ENCODE results near the gene TCTN1. TPM values are rescaled to one million over a fixed set of nuclear protein-coding genes. Genes with fewer than 3 reads are reported as not detected.

TCTN1 gene
- total and polyA plus RNA-seq, 2 of the 13 experiments (the other 11 are each of a cell fraction or from before 2014, with no cell fraction given): 13.6 to 16.0 TPM

DNA sequence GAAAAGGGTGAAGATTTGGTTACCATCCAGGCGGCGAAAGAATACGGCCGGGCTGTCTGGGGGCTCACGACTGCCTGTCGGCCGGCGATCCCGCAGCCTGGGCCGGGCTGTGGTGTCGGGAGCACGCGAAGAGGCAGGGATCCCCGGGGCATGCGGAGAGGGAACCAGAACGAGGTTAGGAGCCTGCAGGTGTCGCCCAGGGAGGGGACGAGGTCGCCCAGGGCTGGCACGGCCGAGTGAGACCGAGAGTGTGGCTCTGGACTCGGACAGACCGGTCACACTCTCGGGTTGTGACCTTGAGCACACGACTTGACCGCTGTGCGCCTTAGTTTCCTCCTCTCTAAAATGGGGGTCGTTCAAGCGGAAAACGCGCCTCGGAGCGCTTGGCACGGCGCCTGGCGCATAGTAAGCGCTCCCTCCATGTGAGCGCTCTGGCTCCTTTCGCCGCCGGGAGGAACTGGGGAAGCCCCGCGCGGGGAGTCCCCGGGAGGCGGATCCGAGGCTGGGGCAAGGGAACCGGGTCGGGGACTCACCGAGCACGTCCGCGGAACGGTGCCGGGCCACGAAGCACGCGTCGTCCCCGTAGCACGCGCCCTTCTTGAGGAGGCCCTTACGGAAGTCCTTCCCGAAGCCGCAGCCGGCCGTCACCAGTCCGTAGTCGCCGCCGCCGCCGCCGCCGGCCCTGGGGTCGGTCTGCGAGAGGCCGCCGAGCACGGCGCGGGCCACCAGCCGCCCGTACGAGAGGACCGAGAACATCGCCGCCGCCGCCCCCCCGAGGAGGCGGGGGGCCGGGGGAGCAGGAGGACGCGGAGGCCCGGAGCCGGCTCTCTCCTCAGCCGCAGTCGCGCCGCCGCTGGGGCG is 31.4 kb upstream of the TCTN1 start (continued):
- TF ChIP-seq, protein P1, sequence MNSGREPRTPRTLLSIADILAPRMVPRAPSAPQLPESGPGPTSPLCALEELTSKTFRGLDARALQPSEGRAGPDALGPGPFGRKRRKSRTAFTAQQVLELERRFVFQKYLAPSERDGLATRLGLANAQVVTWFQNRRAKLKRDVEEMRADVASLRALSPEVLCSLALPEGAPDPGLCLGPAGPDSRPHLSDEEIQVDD (CRISPR knock-in tag; IDR thresholded peaks at IDR 0.05; ENCODE audit: borderline replicate concordance): peak; percentile 68; the same call in 1 of the 2 replicates
- TF ChIP-seq, protein P2, sequence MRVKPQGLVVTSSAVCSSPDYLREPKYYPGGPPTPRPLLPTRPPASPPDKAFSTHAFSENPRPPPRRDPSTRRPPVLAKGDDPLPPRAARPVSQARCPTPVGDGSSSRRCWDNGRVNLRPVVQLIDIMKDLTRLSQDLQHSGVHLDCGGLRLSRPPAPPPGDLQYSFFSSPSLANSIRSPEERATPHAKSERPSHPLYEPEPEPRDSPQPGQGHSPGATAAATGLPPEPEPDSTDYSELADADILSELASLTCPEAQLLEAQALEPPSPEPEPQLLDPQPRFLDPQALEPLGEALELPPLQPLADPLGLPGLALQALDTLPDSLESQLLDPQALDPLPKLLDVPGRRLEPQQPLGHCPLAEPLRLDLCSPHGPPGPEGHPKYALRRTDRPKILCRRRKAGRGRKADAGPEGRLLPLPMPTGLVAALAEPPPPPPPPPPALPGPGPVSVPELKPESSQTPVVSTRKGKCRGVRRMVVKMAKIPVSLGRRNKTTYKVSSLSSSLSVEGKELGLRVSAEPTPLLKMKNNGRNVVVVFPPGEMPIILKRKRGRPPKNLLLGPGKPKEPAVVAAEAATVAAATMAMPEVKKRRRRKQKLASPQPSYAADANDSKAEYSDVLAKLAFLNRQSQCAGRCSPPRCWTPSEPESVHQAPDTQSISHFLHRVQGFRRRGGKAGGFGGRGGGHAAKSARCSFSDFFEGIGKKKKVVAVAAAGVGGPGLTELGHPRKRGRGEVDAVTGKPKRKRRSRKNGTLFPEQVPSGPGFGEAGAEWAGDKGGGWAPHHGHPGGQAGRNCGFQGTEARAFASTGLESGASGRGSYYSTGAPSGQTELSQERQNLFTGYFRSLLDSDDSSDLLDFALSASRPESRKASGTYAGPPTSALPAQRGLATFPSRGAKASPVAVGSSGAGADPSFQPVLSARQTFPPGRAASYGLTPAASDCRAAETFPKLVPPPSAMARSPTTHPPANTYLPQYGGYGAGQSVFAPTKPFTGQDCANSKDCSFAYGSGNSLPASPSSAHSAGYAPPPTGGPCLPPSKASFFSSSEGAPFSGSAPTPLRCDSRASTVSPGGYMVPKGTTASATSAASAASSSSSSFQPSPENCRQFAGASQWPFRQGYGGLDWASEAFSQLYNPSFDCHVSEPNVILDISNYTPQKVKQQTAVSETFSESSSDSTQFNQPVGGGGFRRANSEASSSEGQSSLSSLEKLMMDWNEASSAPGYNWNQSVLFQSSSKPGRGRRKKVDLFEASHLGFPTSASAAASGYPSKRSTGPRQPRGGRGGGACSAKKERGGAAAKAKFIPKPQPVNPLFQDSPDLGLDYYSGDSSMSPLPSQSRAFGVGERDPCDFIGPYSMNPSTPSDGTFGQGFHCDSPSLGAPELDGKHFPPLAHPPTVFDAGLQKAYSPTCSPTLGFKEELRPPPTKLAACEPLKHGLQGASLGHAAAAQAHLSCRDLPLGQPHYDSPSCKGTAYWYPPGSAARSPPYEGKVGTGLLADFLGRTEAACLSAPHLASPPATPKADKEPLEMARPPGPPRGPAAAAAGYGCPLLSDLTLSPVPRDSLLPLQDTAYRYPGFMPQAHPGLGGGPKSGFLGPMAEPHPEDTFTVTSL (CRISPR knock-in tag; IDR thresholded peaks at IDR 0.05; ENCODE audit: borderline replicate concordance): no peak
- TF ChIP-seq, protein P3, sequence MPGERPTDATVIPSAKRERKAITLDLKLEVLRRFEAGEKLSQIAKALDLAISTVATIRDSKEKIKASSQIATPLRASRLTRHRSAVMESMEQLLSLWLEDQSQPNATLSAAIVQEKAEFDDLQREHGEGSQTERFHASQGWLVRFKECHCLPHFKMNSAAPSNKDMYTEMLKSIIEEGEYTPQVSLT (CRISPR knock-in tag; IDR thresholded peaks at IDR 0.05; ENCODE audit: borderline replicate concordance, low read depth): no peak
- TF ChIP-seq, protein P4, sequence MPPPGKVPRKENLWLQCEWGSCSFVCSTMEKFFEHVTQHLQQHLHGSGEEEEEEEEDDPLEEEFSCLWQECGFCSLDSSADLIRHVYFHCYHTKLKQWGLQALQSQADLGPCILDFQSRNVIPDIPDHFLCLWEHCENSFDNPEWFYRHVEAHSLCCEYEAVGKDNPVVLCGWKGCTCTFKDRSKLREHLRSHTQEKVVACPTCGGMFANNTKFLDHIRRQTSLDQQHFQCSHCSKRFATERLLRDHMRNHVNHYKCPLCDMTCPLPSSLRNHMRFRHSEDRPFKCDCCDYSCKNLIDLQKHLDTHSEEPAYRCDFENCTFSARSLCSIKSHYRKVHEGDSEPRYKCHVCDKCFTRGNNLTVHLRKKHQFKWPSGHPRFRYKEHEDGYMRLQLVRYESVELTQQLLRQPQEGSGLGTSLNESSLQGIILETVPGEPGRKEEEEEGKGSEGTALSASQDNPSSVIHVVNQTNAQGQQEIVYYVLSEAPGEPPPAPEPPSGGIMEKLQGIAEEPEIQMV (CRISPR knock-in tag; IDR thresholded peaks at IDR 0.05; ENCODE audit: low read depth): no peak
- TF ChIP-seq, protein P5, sequence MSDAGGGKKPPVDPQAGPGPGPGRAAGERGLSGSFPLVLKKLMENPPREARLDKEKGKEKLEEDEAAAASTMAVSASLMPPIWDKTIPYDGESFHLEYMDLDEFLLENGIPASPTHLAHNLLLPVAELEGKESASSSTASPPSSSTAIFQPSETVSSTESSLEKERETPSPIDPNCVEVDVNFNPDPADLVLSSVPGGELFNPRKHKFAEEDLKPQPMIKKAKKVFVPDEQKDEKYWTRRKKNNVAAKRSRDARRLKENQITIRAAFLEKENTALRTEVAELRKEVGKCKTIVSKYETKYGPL (CRISPR knock-in tag; IDR thresholded peaks at IDR 0.05): 0 out of 2 replicates have a peak, but pooled peaks have one; percentile 12
- TF ChIP-seq, protein P6, sequence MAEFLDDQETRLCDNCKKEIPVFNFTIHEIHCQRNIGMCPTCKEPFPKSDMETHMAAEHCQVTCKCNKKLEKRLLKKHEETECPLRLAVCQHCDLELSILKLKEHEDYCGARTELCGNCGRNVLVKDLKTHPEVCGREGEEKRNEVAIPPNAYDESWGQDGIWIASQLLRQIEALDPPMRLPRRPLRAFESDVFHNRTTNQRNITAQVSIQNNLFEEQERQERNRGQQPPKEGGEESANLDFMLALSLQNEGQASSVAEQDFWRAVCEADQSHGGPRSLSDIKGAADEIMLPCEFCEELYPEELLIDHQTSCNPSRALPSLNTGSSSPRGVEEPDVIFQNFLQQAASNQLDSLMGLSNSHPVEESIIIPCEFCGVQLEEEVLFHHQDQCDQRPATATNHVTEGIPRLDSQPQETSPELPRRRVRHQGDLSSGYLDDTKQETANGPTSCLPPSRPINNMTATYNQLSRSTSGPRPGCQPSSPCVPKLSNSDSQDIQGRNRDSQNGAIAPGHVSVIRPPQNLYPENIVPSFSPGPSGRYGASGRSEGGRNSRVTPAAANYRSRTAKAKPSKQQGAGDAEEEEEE (CRISPR knock-in tag; IDR thresholded peaks at IDR 0.05; ENCODE audit: borderline replicate concordance): no peak
- TF ChIP-seq, protein P7, sequence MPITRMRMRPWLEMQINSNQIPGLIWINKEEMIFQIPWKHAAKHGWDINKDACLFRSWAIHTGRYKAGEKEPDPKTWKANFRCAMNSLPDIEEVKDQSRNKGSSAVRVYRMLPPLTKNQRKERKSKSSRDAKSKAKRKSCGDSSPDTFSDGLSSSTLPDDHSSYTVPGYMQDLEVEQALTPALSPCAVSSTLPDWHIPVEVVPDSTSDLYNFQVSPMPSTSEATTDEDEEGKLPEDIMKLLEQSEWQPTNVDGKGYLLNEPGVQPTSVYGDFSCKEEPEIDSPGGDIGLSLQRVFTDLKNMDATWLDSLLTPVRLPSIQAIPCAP (CRISPR knock-in tag; IDR thresholded peaks at IDR 0.05; ENCODE audit: low read depth): no peak
- TF ChIP-seq, protein P8, sequence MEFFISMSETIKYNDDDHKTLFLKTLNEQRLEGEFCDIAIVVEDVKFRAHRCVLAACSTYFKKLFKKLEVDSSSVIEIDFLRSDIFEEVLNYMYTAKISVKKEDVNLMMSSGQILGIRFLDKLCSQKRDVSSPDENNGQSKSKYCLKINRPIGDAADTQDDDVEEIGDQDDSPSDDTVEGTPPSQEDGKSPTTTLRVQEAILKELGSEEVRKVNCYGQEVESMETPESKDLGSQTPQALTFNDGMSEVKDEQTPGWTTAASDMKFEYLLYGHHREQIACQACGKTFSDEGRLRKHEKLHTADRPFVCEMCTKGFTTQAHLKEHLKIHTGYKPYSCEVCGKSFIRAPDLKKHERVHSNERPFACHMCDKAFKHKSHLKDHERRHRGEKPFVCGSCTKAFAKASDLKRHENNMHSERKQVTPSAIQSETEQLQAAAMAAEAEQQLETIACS (CRISPR knock-in tag; IDR thresholded peaks at IDR 0.05): no peak
- no peak for TF ChIP-seq SIN3B (IDR thresholded peaks at IDR 0.05; ENCODE audit: low read length)
- TF ChIP-seq DNMT1 (CRISPR knock-in tag; IDR thresholded peaks at IDR 0.05): no peak
- no peak for TF ChIP-seq EZH2 (conservative IDR thresholded peaks at IDR 0.05; ENCODE audit: low read depth, low read length)
- TF ChIP-seq, protein P9, sequence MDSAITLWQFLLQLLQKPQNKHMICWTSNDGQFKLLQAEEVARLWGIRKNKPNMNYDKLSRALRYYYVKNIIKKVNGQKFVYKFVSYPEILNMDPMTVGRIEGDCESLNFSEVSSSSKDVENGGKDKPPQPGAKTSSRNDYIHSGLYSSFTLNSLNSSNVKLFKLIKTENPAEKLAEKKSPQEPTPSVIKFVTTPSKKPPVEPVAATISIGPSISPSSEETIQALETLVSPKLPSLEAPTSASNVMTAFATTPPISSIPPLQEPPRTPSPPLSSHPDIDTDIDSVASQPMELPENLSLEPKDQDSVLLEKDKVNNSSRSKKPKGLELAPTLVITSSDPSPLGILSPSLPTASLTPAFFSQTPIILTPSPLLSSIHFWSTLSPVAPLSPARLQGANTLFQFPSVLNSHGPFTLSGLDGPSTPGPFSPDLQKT (CRISPR knock-in tag; IDR thresholded peaks at IDR 0.05; ENCODE audit: borderline replicate concordance): no peak
